Measurements from ENCODE around the gene LRRN4CL. TPM values are rescaled to one million over a fixed set of nuclear protein-coding genes. Genes with fewer than 3 reads are reported as not detected.

LRRN4CL gene
- total RNA-seq, 1 donor from 2014 or later = not detected

DNA sequence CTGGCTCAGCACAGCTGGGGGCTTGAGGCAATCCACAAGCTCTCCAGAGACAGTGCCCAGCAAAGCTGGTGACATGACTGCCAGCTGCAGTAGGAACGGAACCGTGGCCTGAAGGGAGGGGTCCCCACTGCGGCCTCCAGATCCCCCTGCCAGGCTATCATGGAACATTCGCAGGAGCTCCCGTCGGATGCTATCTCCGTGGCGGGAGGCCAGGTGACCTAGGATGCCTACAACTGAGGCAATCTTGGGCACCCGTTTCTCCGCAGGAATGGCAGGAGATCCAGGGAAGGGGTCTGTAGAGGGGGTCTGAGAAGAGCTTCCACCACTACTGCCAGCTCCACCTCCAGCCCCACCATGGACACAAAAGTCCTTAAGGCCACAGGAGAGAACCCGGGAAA is 40.4 kb downstream of the LRRN4CL start:
- Histone ChIP-seq H3K9ac (no peak overlapping the region), H3K4me3 (no peak overlapping the region), H3K27ac (no peak overlapping the region), H3K4me2 (no peak overlapping the region), H4K20me1 (ENCODE audit: low read depth) (peaks cover 17% of the 10 kb centered on the region), H3K36me3 (no peaks in the 10 kb centered on the region), H3F3A (ENCODE audit: low read depth) (peaks cover 24% of the 10 kb centered on the region), H3K9me3 (ENCODE audit: low read depth) (no peaks in the 10 kb centered on the region), H3K4me1 (peaks cover 6% of the 10 kb centered on the region), H2AFZ (replicated peaks) (no peak overlapping the region), H3K79me2 (ENCODE audit: low read depth) (peaks cover 53% of the 10 kb centered on the region), H3K27me3 (no peaks in the 10 kb centered on the region)
- Mint-ChIP-seq H3K27ac (no peak overlapping the region), H3K4me3 (no peak overlapping the region), H3K36me3 (peaks cover 9% of the 10 kb centered on the region), H3K27me3 (ENCODE audit: insufficient read depth, low read depth) (peaks cover 8% of the 10 kb centered on the region), H3K9me3 (no peaks in the 10 kb centered on the region), H3K4me1 (peaks cover 28% of the 10 kb centered on the region)
- TF ChIP-seq CTCF (IDR thresholded peaks at IDR 0.05) = no peak
- TF ChIP-seq EZH2phosphoT487 (IDR thresholded peaks at IDR 0.05) = no peak
- DNase-seq (ENCODE audit: low spot score) = no peak

DNA sequence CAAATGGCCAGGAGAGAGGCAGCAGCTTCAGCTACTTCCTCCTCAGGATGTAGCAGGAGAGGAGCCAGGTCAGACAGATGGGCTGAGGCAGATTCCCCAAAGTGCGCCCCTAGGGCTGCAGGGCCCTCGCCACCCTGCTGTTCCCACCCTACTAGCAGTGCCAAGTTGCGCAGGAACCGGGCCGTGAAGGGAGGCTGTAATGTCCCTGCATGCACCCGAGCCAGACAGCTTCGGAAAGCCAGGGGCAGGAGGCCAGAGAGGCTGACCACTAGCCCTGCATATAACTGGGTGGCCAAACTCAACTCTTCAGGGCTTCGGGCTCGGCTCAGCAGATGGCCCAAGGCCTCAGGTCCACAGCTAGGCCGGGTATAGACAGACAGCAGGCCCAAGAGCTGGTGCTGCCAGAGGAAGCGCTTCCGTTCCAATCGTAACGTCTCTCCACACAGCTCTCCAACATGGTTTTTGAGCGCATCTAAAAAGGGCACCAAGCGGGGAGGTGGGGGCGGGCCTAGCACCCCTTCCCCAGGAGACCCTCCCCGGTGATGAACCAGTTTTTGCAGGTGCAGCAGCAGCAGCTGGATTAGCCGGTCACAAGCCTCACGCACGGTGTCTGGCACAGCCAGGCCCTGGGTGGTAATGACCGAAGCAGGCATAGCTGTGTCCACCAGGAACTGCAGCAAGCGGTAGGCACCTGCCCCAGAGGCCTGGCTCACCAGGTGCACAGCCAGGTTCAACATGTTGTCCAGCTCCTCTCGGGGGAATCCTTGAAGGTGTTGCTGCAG is 41.0 kb downstream of the LRRN4CL start:
- Mint-ChIP-seq H3K4me3 (no peak overlapping the region), H3K9me3 (no peaks in the 10 kb centered on the region), H3K4me1 (peaks cover 25% of the 10 kb centered on the region), H3K27ac (no peak overlapping the region), H3K36me3 (peaks cover 9% of the 10 kb centered on the region), H3K27me3 (ENCODE audit: insufficient read depth, low read depth) (peaks cover 8% of the 10 kb centered on the region)
- Histone ChIP-seq H3K4me3 (no peak overlapping the region), H4K20me1 (ENCODE audit: low read depth) (peaks cover 17% of the 10 kb centered on the region), H3K9ac (no peak overlapping the region), H3K9me3 (ENCODE audit: low read depth) (no peaks in the 10 kb centered on the region), H3F3A (ENCODE audit: low read depth) (peaks cover 24% of the 10 kb centered on the region), H3K27me3 (no peaks in the 10 kb centered on the region), H3K4me1 (peaks cover 6% of the 10 kb centered on the region), H3K27ac (no peak overlapping the region), H3K36me3 (no peaks in the 10 kb centered on the region), H3K4me2 (no peak overlapping the region), H3K79me2 (ENCODE audit: low read depth) (peaks cover 59% of the 10 kb centered on the region), H2AFZ (replicated peaks) (no peak overlapping the region)
- no peak for DNase-seq (ENCODE audit: low spot score)
- TF ChIP-seq EZH2 (IDR thresholded peaks at IDR 0.05) (no peak), CTCF (IDR thresholded peaks at IDR 0.05) (no peak), EZH2phosphoT487 (IDR thresholded peaks at IDR 0.05) (no peak)

GRCh38 chr11:62647609-62648005 is 41.7 kb downstream of the LRRN4CL start:
- peaks cover 6% of the 10 kb centered on the region for H3K4me1 ChIP-seq
- H3K9me3 Mint-ChIP-seq = no peaks in the 10 kb centered on the region
- H4K20me1 ChIP-seq (ENCODE audit: low read depth) = peaks cover 17% of the 10 kb centered on the region
- no peak overlapping the region for H2AFZ ChIP-seq (replicated peaks)
- peaks cover 62% of the 10 kb centered on the region for H3K79me2 ChIP-seq (ENCODE audit: low read depth)
- no peak overlapping the region for H3K9ac ChIP-seq
- H3K36me3 Mint-ChIP-seq = peaks cover 9% of the 10 kb centered on the region
- H3K4me3 Mint-ChIP-seq = no peak overlapping the region
- no peak overlapping the region for H3K27ac Mint-ChIP-seq
- H3F3A ChIP-seq (ENCODE audit: low read depth) = peaks cover 18% of the 10 kb centered on the region
- no peak for TF ChIP-seq EZH2phosphoT487 (IDR thresholded peaks at IDR 0.05)
- TF ChIP-seq EZH2 (IDR thresholded peaks at IDR 0.05) = no peak
- no peak for TF ChIP-seq CTCF (IDR thresholded peaks at IDR 0.05)
- peaks cover 8% of the 10 kb centered on the region for H3K27me3 Mint-ChIP-seq (ENCODE audit: insufficient read depth, low read depth)
- H3K4me2 ChIP-seq = no peak overlapping the region
- H3K36me3 ChIP-seq = no peaks in the 10 kb centered on the region
- H3K27me3 ChIP-seq = no peaks in the 10 kb centered on the region
- H3K4me3 ChIP-seq = no peak overlapping the region
- H3K9me3 ChIP-seq (ENCODE audit: low read depth) = no peaks in the 10 kb centered on the region
- no peak overlapping the region for H3K27ac ChIP-seq
- H3K4me1 Mint-ChIP-seq = peaks cover 22% of the 10 kb centered on the region
- DNase-seq (ENCODE audit: low spot score) = no peak

All from neural progenitor cell (in vitro differentiated cells).